HepG2 (cell line): ENCODE data around the gene CCNH. TPM values are rescaled to one million over a fixed set of nuclear protein-coding genes. Genes with fewer than 3 reads are reported as not detected.

Experiments used
- ATAC-seq: fragments of 200-7000 bp; cut with Tn5 transposase; 3 replicates; pipeline ENCODE4 v1.9.1; 2020; ENCODE audit warnings: mild to moderate bottlenecking, moderate library complexity
- BruUV-seq: library from RNA; stranded (reverse); fragments of 400-500 nt; replicated peaks from 2 replicates; lab custom pipeline; 2021; lab: Mats Ljungman, UMichigan
- CTCF ChIA-PET: fragments of 300-600 bp; formaldehyde crosslinking; extraction: SDS; loops from one replicate; lab custom pipeline; 2021; ENCODE audit warnings: low total read pairs, inconsistent platforms, low intra/inter-chr PET ratio; lab: Yijun Ruan, JAX
- POLR2A ChIA-PET: fragments of 350-600 bp; sonication (Branson Sonifier 250); formaldehyde crosslinking; loops from one replicate; lab custom pipeline; 2020; ENCODE audit warnings: antibody characterized with exemption, inconsistent platforms; lab: Yijun Ruan, JAX
- DNase-seq: peaks from one replicate; pipeline ENCODE4 v3.0.0-alpha.2; 2015; ENCODE audit warnings: low spot score
- FAIRE-seq: peaks from 3 replicates; lab custom pipeline; 2011; peaks lifted over from hg19 to GRCh38; lab: Jason Lieb, UNC
- H2AFZ ChIP-seq: one replicate; pipeline ENCODE4 v1.6.1; 2011; ENCODE audit warnings: low read length, inconsistent platforms
- H3K27ac ChIP-seq: fragments of 300-600 bp; 3 replicates; pipeline ENCODE4 v1.8.0; 2011; ENCODE audit warnings: mixed run types, mild to moderate bottlenecking, mixed read lengths, low read length, inconsistent platforms; ENCODE audit not compliant: insufficient read depth; ENCODE audit errors: extremely low read length
- H3K27me3 ChIP-seq, 2 experiments: fragments of 200-600 bp in 1 of 2; 2 replicates in 1 of 2; 3 replicates in 1 of 2; pipeline versions ENCODE4 v1.6.0 to v1.8.0; 2011; ENCODE audit warnings: low read length in 2 of 2, mild to moderate bottlenecking in 2 of 2, moderate library complexity in 2 of 2, inconsistent platforms in 1 of 2; ENCODE audit not compliant: insufficient read depth in 2 of 2, control insufficient read depth in 1 of 2
- H3K36me3 ChIP-seq, 2 experiments: fragments of 200-600 bp in 1 of 2; replicated peaks in 1 of 2; 2 replicates in 1 of 2; 3 replicates in 1 of 2; pipeline versions ENCODE4 v1.5.1 to v1.8.0; 2011; ENCODE audit warnings: low read length in 2 of 2, inconsistent platforms in 1 of 2; ENCODE audit not compliant: insufficient read depth in 2 of 2, control insufficient read depth in 1 of 2
- H3K4me1 ChIP-seq: 2 replicates; pipeline ENCODE4 v1.5.1; 2012; ENCODE audit warnings: low read length, inconsistent platforms; ENCODE audit not compliant: insufficient read depth
- H3K4me2 ChIP-seq: 2 replicates; pipeline ENCODE4 v1.6.0; 2011; ENCODE audit warnings: low read depth, low read length, inconsistent platforms
- H3K4me3 ChIP-seq, 3 experiments: fragments of 200-600 bp in 1 of 3; sonication (generic), shearing (Covaris generic) in 1 of 3; replicated peaks in 1 of 3; 2 replicates each; pipeline ENCODE4 v1.5.1; 2011 to 2016; ENCODE audit warnings: low read length in 3 of 3, inconsistent platforms in 2 of 3, low read depth in 2 of 3, mild to moderate bottlenecking in 2 of 3, control low read depth in 1 of 3, mixed read lengths in 1 of 3; ENCODE audit not compliant: insufficient read depth in 1 of 3
- H3K79me2 ChIP-seq: one replicate; pipeline ENCODE4 v1.6.1; 2011; ENCODE audit warnings: low read length, inconsistent platforms; ENCODE audit not compliant: insufficient read depth
- H3K9ac ChIP-seq: 2 replicates; pipeline ENCODE4 v1.6.0; 2011; ENCODE audit warnings: mild to moderate bottlenecking, low read depth, low read length, inconsistent platforms; ENCODE audit not compliant: insufficient read depth
- H3K9me3 ChIP-seq: 2 replicates; pipeline ENCODE4 v1.5.1; 2012; ENCODE audit warnings: mild to moderate bottlenecking, low read length
- H4K20me1 ChIP-seq: 2 replicates; pipeline ENCODE4 v1.6.0; 2011; ENCODE audit warnings: inconsistent platforms, mild to moderate bottlenecking, low read length, moderate library complexity; ENCODE audit not compliant: insufficient read depth
- IRF2 ChIP-seq: IDR thresholded peaks from 2 replicates; pipeline ENCODE4 v1.6.1; 2018; ENCODE audit warnings: missing genetic modification reagents, missing compliant biosample characterization
- MAFK ChIP-seq, 2 experiments: IDR thresholded peaks in 1 of 2; conservative IDR thresholded peaks in 1 of 2; 2 replicates each; pipeline ENCODE4 v1.6.1; 2011; ENCODE audit warnings: improper control_type of control experiment in 2 of 2, low read length in 2 of 2
- ZNF30 ChIP-seq: sonication (generic); formaldehyde crosslinking; IDR thresholded peaks from 2 replicates; pipeline ENCODE4 v1.5.0; 2020; ENCODE audit warnings: mild to moderate bottlenecking, missing genetic modification reagents
- WGBS: methylation state at CpG from one replicate; pipeline ENCODE4 v1.1.6; 2017; ENCODE audit warnings: low lambda C conversion rate; 5-methylcytosine and 5-hydroxymethylcytosine counted together
- in situ Hi-C: cut with HindIII; loops from 2 replicates; pipeline ENCODE4 v1.10.0; 2017; ENCODE audit warnings: low pct_unique_long_range_greater_than_20kb; ENCODE audit not compliant: extremely low pct_ligation_motif_present
- intact Hi-C: fragments of 100-400 bp; cut with micrococcal nuclease; formaldehyde crosslinking; loops from one replicate; pipeline ENCODE4 v1.10.0; 2022; ENCODE audit not compliant: unreplicated experiment
- polyA plus RNA-seq, 8 experiments: library from polyadenylated mRNA; depleted of rRNA in 3 of 8; stranded (reverse) in 7 of 8; unstranded in 1 of 8; fragments of >200 nt; fragmentation: Illumina TruSeq in 4 of 8; extraction: Trizol in 4 of 8; gene quantifications; 2 replicates each; pipeline versions ENCODE4 v1.2.1 to v1.2.3, GENCODE V29; 2011 to 2016; ENCODE audit warnings: low read depth in 4 of 8, missing spikeins in 1 of 8, mixed read lengths in 1 of 8; ENCODE audit not compliant: insufficient read depth in 1 of 8
- total RNA-seq, 5 experiments: library from RNA; depleted of rRNA; stranded (reverse); fragments of >200 nt; fragmentation: Illumina TruSeq; extraction: Trizol; gene quantifications; 2 replicates each; pipeline ENCODE4 v1.2.3, GENCODE V29; 2016; ENCODE audit warnings: low read depth in 1 of 5
- TF ChIP-seq, protein P1 (sequence below): sonication (generic); formaldehyde crosslinking; IDR thresholded peaks from 2 replicates; pipeline ENCODE4 v1.4.0; 2020; ENCODE audit warnings: missing genetic modification reagents
- TF ChIP-seq, protein P2 (sequence below): IDR thresholded peaks from 2 replicates; pipeline ENCODE4 v1.6.1; 2016; ENCODE audit warnings: low read depth, missing genetic modification reagents, missing compliant biosample characterization
- TF ChIP-seq, protein P3 (sequence below): IDR thresholded peaks from 2 replicates; pipeline ENCODE4 v1.6.1; 2016; ENCODE audit warnings: missing genetic modification reagents, missing compliant biosample characterization
- TF ChIP-seq, protein P4 (sequence below): sonication (generic); formaldehyde crosslinking; IDR thresholded peaks from 2 replicates; pipeline ENCODE4 v1.5.0; 2020; ENCODE audit warnings: mild to moderate bottlenecking, missing genetic modification reagents, moderate library complexity

CCNH gene
- total and polyA plus RNA-seq, 2 of the 13 experiments (the other 11 are each of a cell fraction or from before 2014, with no cell fraction given) = 42.5 to 94.3 TPM

DNA sequence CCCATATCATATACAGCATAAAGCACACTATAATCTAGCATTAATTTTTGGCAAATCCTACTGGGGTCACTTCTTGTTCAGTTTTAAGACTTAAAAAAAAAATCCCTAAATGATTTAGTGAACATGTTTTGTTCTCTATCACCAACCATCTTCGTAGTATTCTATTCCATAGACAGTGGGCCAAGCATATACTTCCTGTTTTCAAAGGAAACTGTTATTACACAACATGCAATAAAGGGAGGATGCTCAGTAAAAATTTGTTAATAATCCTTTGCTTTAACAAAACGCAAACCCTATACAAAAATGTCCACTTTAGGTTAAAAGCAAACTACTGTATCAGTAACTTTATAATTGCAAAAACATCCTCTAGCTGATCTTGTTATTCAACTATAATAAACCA, 13.0 kb downstream of the CCNH start (continued):
- TF ChIP-seq, protein P1, sequence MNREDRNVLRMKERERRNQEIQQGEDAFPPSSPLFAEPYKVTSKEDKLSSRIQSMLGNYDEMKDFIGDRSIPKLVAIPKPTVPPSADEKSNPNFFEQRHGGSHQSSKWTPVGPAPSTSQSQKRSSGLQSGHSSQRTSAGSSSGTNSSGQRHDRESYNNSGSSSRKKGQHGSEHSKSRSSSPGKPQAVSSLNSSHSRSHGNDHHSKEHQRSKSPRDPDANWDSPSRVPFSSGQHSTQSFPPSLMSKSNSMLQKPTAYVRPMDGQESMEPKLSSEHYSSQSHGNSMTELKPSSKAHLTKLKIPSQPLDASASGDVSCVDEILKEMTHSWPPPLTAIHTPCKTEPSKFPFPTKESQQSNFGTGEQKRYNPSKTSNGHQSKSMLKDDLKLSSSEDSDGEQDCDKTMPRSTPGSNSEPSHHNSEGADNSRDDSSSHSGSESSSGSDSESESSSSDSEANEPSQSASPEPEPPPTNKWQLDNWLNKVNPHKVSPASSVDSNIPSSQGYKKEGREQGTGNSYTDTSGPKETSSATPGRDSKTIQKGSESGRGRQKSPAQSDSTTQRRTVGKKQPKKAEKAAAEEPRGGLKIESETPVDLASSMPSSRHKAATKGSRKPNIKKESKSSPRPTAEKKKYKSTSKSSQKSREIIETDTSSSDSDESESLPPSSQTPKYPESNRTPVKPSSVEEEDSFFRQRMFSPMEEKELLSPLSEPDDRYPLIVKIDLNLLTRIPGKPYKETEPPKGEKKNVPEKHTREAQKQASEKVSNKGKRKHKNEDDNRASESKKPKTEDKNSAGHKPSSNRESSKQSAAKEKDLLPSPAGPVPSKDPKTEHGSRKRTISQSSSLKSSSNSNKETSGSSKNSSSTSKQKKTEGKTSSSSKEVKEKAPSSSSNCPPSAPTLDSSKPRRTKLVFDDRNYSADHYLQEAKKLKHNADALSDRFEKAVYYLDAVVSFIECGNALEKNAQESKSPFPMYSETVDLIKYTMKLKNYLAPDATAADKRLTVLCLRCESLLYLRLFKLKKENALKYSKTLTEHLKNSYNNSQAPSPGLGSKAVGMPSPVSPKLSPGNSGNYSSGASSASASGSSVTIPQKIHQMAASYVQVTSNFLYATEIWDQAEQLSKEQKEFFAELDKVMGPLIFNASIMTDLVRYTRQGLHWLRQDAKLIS (CRISPR knock-in tag) = no peak

DNA sequence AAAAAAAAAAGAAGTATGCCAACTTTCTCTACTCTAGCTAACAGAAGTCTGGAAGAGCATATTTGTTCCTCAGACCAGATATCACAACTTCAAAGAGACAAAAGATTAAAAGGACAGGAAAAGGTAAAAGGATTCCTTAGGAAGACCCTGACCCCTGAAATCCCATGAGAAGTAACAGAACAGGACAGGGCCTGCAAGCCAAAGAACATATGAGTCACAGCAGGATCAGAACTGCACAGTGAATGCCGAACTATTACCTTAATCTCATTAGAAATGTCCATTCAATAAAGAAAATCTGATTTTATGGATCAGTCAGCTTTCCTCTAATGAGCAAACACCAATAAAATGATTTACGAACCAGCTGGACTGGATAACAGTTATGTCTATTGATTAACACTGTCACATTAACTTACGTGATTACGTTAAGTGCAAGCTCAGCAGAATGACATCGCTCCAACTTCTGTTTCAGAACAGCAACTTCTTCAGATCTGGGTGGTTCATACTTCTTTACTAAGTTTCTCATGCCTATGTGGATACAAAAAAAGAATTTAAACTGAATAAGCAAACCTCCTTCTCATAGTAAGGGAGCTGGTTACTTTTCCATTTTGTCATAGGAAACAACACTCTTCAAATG, 13.6 kb downstream of the CCNH start:
- Histone ChIP-seq H3K27ac (no peak overlapping the region), H3K4me2 (no peak overlapping the region), H3K4me3 (no peak overlapping the region), H4K20me1 (peaks cover 10% of the 10 kb centered on the region; the same call in 1 of the 2 replicates), H3K27me3 (no peaks in the 10 kb centered on the region), H3K9ac (no peak overlapping the region), H3K79me2 (no peaks in the 10 kb centered on the region), H3K4me1 (peaks cover 4% of the 10 kb centered on the region; the same call in 1 of the 2 replicates), H3K36me3 (peaks cover 11 to 56% of the 10 kb centered on the region in 2 experiments), H2AFZ (no peak overlapping the region), H3K9me3 (no peaks in the 10 kb centered on the region)
- ChIA-PET CTCF (no interaction called here), POLR2A (no interaction called here)
- ATAC-seq (no peak), FAIRE-seq (no peak), DNase-seq (no peak)
- BruUV-seq = no TSS peak
- intact Hi-C loops (no loop called here), in situ Hi-C loops (no loop called here)
- WGBS = 95% methylated on average over 5 of the region's 5 CpGs
- TF ChIP-seq, protein P2, sequence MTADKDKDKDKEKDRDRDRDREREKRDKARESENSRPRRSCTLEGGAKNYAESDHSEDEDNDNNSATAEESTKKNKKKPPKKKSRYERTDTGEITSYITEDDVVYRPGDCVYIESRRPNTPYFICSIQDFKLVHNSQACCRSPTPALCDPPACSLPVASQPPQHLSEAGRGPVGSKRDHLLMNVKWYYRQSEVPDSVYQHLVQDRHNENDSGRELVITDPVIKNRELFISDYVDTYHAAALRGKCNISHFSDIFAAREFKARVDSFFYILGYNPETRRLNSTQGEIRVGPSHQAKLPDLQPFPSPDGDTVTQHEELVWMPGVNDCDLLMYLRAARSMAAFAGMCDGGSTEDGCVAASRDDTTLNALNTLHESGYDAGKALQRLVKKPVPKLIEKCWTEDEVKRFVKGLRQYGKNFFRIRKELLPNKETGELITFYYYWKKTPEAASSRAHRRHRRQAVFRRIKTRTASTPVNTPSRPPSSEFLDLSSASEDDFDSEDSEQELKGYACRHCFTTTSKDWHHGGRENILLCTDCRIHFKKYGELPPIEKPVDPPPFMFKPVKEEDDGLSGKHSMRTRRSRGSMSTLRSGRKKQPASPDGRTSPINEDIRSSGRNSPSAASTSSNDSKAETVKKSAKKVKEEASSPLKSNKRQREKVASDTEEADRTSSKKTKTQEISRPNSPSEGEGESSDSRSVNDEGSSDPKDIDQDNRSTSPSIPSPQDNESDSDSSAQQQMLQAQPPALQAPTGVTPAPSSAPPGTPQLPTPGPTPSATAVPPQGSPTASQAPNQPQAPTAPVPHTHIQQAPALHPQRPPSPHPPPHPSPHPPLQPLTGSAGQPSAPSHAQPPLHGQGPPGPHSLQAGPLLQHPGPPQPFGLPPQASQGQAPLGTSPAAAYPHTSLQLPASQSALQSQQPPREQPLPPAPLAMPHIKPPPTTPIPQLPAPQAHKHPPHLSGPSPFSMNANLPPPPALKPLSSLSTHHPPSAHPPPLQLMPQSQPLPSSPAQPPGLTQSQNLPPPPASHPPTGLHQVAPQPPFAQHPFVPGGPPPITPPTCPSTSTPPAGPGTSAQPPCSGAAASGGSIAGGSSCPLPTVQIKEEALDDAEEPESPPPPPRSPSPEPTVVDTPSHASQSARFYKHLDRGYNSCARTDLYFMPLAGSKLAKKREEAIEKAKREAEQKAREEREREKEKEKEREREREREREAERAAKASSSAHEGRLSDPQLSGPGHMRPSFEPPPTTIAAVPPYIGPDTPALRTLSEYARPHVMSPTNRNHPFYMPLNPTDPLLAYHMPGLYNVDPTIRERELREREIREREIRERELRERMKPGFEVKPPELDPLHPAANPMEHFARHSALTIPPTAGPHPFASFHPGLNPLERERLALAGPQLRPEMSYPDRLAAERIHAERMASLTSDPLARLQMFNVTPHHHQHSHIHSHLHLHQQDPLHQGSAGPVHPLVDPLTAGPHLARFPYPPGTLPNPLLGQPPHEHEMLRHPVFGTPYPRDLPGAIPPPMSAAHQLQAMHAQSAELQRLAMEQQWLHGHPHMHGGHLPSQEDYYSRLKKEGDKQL (CRISPR knock-in tag) = no peak
- TF ChIP-seq, protein P3, sequence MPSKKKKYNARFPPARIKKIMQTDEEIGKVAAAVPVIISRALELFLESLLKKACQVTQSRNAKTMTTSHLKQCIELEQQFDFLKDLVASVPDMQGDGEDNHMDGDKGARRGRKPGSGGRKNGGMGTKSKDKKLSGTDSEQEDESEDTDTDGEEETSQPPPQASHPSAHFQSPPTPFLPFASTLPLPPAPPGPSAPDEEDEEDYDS = no peak
- TF ChIP-seq, protein P4, sequence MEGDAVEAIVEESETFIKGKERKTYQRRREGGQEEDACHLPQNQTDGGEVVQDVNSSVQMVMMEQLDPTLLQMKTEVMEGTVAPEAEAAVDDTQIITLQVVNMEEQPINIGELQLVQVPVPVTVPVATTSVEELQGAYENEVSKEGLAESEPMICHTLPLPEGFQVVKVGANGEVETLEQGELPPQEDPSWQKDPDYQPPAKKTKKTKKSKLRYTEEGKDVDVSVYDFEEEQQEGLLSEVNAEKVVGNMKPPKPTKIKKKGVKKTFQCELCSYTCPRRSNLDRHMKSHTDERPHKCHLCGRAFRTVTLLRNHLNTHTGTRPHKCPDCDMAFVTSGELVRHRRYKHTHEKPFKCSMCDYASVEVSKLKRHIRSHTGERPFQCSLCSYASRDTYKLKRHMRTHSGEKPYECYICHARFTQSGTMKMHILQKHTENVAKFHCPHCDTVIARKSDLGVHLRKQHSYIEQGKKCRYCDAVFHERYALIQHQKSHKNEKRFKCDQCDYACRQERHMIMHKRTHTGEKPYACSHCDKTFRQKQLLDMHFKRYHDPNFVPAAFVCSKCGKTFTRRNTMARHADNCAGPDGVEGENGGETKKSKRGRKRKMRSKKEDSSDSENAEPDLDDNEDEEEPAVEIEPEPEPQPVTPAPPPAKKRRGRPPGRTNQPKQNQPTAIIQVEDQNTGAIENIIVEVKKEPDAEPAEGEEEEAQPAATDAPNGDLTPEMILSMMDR (CRISPR knock-in tag) = no peak
- TF ChIP-seq MAFK (conservative IDR thresholded peaks at IDR 0.05 in 1 of 2, IDR thresholded peaks at IDR 0.05 in 1 of 2; ENCODE audit: low read length in 2 of 2) = peak; percentile 95 to 98
- TF ChIP-seq ZNF30 (CRISPR knock-in tag) = no peak
- no peak for TF ChIP-seq IRF2 (CRISPR knock-in tag)
